HG03175 (cell line): ENCODE measurements around the gene SERPINA12.

Source experiments
- ATAC-seq: cut with Tn5 transposase; IDR thresholded peaks from one replicate; pipeline ENCODE4 v1.9.1; 2021; ENCODE audit warnings: mild to moderate bottlenecking, moderate library complexity; ENCODE audit not compliant: unreplicated experiment

Gene SERPINA12

DNA sequence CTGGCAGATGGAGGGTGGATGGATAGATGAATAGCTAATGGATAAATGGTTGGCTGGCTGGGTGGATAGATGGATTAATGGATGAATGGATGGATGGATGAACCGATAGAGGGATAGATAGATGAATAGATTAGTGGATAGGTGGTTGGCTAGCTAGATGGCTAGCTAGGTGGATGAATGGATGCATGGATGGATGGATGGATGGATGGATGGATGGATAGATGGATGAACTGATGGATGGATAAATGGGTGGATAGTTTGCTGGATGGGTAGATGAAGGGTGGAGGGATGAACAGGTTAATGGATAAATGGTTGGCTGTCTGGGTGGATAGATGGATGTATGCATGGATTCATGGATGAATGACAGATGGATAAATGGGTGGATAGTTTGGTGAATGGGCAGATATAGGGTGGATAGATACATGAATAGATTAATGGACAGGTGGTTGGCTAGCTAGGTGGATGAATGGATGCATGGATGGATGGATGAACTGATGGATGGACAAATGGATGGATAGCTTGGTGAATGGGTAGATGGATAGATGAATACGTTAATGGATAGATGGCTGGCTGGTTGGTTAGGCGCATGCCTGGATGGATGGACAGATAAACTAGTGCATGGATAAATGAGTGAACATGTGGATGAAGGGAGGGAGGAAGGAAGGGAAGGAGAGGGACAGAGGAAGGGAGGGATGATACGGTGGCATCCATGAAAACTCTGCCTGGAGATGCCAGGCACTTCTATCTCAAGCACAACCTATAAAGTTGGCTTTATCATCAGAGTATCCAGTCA is 41.3 kb downstream of the SERPINA12 start:
- ATAC-seq: no peak

DNA sequence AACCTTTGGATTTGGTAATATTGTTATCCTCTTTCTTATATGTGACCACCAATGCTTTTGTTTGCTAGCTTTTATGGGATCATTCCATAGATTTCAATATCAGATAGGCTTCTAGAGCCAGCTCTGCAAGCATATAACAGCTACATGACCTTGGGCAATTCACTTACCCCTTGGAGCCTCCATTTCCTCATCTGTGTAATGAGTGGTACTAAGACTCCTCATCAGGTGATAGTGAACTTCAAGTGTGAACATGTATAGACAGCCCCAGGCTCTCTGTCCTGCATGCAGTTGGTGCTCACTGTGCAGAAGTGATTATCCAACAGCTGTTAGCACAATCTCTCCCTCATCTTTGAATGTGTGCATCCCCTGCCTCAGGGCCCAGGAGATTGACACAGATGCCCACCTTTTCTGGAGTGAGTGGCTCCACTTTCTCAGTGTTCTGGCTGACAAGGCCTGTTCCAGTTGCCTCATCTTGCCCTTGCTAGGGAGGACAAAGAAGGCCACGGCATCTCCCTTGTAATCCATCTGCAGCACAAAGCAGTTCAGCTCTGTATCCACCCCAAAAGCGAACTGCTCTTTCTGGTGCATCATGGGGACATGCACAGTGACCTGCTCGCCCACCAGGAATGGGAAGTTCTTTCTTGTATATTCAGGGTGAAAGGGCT is 42.4 kb downstream of the SERPINA12 start:
- ATAC-seq: no peak

DNA sequence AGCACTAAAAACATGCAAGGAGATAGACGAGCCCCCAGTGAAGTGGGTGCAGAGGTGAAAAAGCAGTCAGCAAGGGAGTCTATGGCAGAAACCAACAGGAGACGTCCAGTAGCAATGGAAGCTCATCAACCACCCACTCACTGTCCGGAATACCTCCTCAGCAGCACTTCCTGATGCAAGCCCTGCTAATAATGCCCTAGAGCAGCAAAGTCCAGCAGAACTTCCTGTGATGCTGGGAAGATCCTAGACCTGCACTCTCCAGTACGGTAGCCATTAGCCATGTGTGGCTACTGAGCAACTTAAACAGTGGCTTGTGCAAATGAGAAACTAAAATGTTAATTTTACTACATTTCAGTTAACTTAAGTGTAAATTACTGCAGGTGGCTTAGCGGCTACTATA is 44.2 kb downstream of the SERPINA12 start:
- ATAC-seq: no peak

DNA sequence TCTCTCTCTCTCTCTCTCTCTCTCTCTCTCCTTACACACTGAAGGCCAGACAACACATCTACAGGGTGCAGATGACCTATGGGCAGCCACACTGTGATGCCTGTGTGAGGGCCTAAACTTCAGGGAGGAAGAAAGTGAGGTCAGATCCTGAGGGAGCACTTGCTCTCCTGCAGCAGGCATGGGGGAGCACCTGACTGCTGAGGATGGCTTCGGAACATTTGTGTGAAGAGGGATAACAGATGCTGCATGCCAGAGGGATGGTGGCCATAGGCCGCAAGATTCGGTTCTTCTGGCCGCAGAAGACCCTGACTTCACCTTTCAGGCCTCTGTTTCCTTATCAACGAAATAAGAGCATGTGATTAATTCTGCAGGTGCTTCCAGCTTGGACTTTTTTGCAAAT is 45.0 kb downstream of the SERPINA12 start:
- no peak for ATAC-seq

DNA sequence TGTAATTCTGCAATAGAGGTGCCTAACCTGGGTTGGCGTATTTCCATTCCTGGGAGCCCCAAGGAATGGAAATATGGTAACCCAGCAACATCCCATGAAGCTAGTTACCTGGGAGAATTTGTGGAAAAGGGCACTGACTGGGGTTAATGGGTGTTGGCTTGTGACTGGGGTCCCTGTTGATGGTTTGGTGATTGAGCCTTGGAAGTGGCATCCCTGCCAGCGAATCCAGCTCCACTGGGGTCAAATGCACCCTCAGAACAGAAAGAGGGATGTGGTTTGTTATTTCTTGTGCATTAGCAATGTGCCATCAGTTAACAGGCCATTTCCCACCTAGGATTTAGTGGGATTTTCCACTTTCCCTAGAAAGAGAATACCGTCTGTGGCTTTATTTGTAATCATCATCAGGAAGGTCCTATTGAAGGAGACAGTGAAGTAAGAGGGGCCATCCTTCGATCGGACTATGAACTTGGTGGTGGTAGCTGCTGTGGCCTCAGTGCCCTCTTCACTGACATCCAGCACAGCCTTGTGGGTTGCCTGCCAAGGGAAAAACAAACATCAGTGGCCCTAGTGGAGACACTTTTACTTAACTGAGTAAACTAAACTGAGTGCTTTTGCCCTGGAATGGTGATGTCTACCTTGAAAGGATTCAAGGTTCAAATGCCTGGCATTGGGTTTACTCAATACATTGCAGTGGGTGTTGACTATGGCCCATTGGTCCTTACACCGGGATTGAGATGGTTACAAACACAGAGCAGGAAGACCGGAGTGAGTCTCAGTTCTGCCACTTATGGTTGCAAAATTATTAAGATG is 46.3 kb downstream of the SERPINA12 start:
- ATAC-seq: no peak

DNA sequence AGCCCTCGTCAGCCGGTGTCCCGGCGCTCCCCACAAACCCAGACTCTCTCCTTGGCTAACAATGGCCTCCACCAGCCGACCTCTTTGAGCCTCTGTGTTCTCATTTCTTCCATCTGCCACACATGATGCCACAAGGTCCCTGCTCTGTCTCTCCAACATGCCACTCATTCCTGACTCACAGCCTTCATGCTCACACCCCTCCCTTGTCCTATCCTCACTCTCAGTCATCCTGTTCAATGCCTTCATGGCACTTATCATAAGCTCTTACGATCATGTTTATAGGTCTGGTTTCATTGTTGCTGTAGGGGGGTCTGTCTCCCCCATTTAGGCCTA is 47.1 kb downstream of the SERPINA12 start:
- no peak for ATAC-seq

DNA sequence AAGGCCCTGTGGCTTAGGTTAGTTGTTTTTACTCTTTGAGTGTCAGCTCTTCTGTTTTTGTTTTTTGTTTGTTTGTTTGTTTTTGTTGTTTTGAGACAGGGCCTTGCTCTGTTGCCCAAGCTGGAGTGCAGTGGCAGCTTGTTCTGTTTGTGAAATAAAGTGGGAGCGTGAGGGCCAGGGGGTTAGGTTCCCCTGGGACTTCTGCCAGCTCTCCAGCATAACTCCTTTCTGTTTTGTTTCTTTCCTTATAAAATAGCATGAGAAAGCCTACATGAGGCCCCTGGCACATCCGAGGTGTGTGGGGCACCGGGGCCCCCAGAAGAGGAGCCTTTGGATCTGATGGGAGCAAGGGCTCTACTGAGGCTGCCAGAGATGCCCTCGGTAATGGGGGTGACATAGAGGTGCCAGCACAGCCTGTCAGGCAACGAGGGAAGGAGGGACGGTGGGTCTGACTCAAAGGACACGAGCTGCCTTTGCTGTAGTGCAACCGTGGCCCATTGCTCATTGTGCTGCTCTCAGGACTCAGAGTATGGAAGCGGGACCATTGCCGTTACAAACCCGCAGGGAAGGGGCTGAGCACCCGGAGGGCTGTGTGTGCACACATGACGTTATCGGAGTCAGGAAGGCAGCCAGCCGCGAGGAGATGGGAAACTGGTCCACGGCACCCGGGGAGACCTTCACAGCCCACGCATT is 47.6 kb downstream of the SERPINA12 start:
- no peak for ATAC-seq

DNA sequence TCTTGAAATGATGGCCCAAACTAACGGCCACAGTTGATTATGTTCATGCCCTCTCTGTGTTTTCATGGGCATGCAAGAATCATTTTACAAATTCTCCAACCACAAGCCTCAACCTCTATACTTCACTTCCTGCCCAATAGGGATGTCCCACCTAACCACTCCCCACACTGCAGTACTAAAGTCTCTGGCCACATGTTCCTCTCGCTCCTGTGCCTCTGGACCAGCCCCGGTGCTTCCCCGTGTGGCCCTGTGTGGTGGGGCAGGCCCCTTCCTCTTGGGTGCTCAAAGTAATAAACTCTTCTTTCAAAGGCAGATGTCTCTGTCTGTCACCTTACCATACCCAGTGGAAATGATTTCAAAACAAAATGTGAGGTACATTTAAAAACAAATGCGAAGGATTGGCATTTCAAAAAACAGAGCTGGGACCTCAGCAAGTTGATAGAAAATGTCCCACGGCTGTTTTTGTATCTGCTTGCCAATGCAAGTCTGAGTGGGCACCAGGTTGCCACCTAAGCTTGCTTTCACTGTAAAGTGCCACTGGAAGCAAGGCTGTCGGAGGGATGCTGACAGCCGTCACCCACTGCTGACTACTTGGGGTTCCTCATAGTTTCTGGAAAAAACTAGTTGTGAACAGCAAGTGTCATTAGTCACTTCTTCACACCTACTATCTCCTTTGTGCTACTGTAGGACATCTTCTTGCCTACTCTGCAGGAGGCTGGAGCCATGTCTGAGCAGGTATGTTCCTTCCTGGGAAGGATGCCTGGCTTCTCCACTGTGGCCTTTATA is 48.4 kb downstream of the SERPINA12 start:
- ATAC-seq: no peak

DNA sequence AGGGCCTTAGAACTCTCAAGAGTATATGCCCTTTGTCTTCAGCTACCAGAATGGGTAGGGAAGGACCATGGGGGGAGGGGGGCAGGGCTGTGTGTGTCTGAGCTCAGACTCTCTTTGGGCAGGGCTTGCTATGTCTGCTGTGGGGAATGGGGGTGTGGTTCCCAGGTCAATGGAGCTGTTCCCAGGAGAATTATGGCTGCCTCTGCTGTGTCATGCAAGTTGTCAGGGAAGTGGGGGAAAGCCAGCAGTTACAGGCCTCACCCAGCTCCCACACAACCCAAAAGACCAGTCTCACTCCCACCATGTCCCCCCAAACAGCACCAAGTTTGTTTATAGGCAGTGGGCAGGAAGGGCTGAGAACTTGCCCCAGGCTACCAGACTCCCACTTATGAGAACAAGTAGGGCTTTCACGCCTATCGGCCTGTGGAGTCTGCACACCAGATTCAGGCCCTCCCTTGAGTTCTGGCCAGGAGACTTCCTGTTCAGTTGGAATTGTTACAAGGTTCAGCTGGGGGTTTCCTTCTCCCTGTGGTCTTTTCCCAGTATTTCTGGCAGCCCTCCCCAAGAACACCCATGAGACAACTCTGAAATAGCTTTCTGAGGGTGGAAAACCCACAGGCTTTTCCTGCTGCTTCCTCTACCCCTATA is 50.6 kb downstream of the SERPINA12 start:
- ATAC-seq: no peak

DNA sequence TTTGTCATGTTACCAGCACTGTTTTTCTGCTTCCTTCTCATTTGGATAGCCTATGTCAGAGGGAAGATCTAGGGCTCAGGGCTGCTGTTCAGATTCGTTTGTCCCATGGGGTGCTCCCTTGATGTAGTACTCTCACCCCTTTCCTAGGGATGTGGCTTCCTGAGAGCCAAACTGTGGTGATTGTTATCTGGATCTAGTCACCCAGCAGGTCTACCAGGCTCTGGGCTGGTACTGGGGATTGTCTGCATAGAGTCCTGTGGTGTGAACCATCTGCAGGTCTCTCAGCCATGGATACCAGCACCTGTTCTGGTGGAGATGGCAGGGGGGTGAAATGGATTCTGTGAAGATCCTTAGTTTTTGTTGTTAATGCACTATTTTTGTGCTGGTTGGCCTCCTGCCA is 51.2 kb downstream of the SERPINA12 start:
- ATAC-seq: no peak

DNA sequence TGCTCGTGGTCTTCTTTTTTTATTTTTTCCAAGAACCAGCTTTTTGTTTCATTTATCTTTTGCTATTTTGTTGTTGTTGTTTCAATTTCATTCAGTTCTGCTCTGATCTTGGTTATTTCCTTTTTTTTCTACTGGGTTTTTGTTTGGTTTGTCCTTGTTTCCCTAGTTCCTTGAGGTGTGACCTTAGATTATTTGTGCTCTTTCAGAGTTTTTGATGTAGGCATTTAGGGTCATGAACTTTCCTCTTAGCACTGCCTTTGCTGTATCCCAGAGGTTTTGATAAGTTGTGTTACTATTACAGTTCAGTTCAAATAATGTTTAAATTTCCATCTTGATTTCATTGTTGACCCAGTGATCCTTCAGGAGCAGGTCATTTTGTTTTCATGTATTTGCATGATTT is 53.3 kb downstream of the SERPINA12 start:
- ATAC-seq: no peak

DNA sequence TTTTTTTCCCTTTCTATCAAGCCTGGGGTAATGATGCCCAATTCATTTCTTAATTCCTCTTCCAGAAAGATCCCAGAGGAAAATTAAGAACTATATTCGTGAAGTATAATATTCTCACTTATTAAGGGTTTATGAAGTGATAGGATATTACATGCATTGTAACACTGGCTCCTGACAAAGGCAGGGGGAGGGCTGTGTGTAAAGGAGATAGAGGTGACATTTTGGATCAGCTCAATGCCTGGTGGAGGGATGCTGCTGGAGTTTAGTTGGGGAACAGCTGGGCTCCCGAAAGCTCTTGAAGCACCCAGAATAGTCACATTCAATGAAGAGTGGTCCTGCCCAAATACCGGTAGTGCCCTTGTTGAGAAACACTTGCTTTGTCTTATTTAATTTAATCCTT is 57.4 kb downstream of the SERPINA12 start:
- ATAC-seq: no peak

DNA sequence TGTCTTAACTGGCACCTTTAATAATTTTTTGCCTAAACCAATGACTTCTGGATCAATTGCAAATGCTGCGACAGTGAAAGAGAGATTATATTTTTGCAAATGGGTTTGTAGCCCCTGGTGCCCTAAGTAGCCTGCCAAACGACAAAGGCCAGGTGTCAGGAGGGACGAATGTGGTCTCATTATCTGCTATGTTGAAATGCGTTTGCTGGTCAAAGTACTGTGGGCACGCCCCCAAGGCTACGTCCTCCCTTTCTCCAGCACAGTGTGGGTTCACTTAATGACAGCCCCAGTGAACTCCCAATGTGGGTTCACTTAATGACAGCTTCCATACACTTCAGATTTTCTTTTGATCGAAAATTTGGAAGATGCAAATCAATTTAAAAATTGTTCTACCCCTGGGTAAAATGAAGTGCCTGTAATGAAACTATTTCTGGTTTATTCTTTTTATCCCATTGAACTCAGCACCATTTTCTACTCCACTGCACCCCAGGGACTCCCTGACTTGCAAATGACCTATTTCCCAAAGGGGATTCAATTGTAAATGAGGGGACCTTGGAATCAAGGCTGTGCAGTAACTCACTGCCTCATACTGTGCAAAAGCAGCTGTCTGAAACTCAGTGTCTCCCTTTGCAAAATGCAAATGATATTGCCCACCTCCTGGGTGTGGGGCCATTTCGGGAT is 58.0 kb downstream of the SERPINA12 start:
- ATAC-seq: no peak

DNA sequence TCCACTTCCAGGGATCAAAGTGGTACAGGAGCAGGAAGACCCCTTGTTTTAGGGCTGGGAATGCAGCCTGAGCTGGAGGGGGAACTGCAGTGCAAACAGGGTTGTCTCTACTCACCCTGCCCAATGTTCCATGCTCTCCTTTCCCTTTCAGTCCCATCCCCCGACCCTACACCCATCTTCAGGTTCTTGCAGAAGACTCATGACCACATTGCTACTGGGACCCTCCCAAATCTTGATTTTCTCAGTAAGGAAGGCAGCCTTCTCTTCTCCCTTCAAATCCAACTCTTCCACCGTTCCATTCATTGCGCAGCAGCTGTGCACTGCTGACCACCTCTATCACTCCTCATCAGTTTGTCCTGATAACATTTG is 58.6 kb downstream of the SERPINA12 start:
- ATAC-seq: no peak

DNA sequence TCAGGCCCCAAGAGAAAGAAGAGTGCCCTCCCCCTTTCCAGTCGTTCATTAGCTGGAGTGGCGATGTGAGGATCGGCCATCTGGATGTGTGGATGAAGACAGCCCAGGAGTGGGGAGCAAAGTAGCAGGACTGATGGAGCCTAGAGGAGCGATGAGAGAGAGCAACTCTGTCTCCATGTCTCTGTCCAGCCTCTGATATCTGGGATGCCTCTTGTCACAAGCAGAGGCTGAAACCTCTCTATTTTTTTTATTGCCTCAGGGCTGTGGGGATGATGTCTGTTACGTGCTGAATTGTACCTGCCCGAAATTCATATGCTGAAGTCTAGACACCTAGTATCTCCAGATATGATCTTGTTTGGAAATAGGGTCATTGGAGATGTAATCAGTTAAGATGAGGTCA is 59.3 kb downstream of the SERPINA12 start:
- ATAC-seq: no peak

DNA sequence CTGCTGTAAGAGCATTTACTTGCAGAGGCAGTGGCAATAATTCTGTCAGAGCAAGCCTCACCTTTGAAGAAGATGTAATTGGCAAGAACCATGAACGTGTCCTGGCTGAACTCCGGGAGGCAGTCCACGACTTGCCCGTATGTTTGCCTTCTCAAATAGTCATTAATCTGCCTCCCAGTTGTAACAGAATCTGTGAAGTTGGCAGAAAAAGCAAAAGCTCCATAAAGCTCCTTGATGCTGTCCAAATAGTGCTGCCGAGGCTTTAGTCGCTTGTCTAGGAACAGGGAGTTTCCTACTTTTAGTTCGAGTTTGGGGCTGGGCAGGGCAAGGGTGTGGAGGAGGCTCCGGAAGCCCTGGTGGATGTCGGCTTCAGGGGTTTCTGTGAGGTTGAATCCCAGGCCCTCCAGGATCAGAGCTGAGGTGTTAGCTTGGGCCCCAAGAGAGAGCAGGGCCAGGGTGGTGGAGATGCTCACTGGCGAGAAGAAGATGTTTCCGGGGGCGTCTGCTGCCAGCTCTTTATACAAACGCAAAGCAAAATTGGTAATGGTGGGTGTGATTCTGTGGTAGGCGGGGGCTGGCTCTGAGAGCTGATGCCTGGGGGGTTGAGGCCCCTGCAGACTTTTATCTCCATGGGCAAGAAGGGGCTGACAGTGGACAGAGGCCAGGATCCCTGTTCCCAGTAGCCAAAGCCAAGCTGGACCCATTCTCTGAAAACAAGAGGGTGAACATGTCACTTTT is 61.0 kb downstream of the SERPINA12 start:
- ATAC-seq: no peak

DNA sequence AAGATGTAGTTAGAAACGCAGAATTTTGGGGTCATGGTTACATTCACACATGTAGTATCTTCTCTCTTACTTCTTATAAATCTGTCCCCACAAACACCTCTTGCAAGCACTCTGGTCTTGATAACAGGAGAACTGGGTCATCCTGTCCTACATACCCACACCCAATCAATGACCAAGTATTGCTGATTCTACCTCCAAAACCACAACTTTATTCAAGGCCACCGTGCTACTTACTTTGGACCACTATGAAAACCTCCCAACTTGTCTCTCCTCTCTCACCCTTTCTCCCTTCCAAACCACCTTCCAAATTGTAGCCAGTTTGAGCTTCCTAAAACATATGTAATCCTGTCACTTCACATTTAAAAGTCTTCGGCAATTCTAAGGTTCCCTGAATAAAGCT is 62.1 kb downstream of the SERPINA12 start:
- ATAC-seq: no peak

DNA sequence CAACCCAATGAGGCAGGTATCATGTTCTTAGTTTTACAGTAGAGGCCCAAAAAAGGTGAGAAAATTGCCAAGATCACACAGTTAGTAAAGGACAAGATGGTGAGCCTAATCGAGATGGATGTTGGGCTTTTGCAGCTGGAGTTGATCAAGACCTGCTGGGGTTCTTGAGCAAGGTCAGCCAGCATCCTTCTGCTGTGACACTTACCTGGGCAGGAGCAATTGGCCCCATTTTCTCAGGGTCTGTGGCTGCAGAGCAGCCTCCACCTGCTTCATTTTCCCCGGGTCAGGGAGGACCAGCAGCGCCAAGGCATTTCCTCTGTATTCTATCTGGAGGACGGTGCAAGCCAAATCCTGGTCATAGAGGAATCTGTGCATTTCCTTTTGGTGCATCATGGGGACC is 63.1 kb downstream of the SERPINA12 start:
- ATAC-seq: no peak

DNA sequence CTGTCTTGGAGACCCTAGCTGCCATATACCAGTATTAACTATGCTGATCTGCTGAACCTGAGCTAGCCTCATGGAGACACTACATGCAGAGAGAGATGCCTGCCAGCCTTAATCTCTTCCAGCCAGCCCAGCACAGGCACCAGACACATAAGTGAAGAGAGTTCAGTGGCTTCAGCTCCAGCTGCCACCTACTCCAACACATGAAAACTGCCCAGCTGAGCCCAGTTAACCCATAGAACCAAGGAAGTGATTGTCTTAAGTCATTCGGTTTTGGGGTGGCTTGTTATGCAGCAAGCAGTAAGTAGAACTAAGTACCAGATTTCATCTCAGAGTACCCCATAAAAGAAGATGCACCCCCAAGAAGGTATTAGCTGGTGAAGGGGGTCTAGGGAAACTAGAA is 64.3 kb downstream of the SERPINA12 start:
- ATAC-seq: no peak
